Myocyte (in vitro differentiated cells): ENCODE results near the gene PRKG1. TPM values are rescaled to one million over a fixed set of nuclear protein-coding genes. Genes with fewer than 3 reads are reported as not detected.

Experiments used
- DNase-seq: peaks from one replicate; pipeline ENCODE4 v3.0.0-alpha.2; 2012; ENCODE audit warnings: low read depth
- microRNA counts: library from miRNA; unstranded; fragments of <30 nt; microRNA quantifications from one replicate; lab custom pipeline; 2016
- microRNA-seq: library from miRNA; unstranded; fragments of <30 nt; microRNA quantifications from one replicate; pipeline ENCODE4, GENCODE V29; 2016
- total RNA-seq: library from RNA; depleted of rRNA; stranded (reverse); fragments of >200 nt; gene quantifications from 2 replicates; pipeline ENCODE4 v1.2.3, GENCODE V29; 2014

PRKG1 gene
- total RNA-seq, 1 donor from 2014 or later = 26.7 TPM

DNA sequence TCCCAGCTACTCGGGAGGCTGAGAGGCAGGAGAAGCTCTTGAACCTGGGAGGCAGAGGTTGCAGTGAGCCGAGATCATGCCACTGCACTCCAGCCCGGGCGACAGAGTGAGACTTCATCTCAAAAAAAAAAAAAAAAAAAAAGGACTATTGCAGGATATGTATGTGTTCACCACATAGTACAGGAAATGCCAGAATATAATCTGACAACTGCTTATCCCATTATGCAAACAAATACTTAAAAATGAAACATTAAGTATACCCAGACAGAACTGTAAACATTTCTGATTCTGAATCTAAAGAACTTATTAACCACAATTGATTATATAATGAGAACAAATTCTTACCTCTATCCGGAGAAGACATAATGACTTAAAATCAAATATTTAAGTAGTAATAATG, 1258.5 kb downstream of the PRKG1 start:
- no peak for DNase-seq

DNA sequence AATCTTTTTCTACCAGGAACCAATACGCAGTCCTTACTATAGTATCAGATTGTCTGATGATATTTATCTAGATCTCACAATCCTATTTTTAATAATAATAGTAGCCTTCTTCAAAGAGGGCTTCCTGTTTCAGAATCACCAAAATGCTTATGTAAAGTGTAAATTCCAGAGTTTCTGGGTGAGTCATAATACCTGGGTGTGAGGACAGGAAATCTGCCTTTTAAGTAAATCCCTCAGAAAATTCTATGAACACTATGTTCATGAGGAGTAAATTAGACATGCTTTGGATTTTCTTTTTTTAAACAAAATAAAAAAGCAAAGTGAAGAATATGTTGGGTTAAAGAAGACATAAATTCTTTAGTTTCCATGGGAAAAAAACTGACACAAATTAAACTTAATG, 1260.3 kb downstream of the PRKG1 start:
- no peak for DNase-seq

GRCh38 chr10:52335665-52336064, 1261.4 kb downstream of the PRKG1 start:
- DNase-seq = no peak

DNA sequence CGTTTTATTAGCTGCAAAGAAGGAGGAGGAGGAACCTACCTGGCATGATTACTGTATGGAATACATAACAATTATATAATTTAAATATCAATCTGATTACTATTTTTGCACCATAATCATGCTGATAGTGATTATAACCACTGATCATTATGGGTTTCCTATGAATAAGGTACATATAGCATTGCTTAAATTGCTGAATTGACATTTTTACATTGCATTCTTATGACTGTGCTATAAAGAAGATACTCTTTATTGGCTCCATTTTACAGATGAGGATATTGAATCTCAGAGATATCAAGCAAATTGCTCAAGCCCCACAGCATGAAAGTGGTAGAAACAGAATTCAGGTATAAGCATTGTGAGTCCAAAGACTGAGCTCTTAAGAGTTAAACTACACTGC, 1262.9 kb downstream of the PRKG1 start:
- DNase-seq = no peak

DNA sequence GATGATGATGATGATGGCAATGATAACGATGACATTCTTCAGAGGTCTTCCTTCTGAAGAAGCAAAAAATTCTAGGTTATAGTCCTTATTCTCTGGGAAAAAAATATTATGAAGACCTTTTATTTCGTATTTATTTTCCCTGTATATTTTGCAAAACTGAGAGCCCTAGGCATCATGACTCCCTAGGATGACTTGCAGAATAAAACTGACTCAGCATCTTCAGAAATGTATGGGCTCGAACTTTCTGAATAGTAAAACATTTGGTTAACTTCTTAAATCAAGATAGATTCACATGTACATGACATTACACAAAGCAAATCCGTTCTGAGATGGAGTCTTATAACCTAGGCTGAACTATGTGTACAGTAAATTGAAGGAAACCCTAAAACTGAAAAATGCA, 1269.2 kb downstream of the PRKG1 start:
- no peak for DNase-seq

- no peak for DNase-seq
These were observed 1272.4 kb downstream of the PRKG1 start for GRCh38 chr10:52346394-52347326.

DNA sequence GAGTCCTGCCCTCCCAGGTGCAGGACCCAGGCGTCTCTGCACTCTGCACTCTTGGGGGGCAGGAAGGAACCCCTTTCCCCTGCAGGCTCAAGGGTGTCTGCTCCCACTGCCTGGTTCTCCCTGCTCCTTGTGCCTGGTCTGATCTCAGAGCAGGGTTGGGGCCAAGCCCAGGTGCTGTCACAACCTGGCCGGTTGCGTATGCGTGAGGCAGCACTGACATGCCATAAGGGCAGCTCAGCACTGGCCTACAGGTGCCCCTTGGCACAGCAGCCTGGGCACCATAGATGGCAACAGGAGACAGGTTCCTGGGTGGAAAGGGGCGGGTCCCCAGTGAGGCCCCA, 1273.0 kb downstream of the PRKG1 start:
- no peak for DNase-seq

MicroRNAs encoded within 50 kb of the gene (microRNA counts, 767-probe panel; counts per million panel counts)
- microRNA hsa-miR-605 (lab: Ali Mortazavi, UCI) = not detected

Small RNAs within 50 kb of the gene (microRNA-seq; reads per million reads assigned to microRNA genes)
- 1.6 reads per million, percentile 3 among the genes with 10 or more reads in this experiment for gene MIR605

Other genes starting within 250 kb of the PRKG1 start
- not detected in 2 replicates for gene A1CF, start 188.9 kb upstream of the PRKG1 start, total RNA-seq